Caco-2 (cell line): ENCODE data around the gene RAD51C. TPM values are rescaled to one million over a fixed set of nuclear protein-coding genes. Genes with fewer than 3 reads are reported as not detected.

Experiments
- BruUV-seq: library from RNA; stranded (reverse); fragments of 400-500 nt; replicated peaks from 2 replicates; lab custom pipeline; 2021; lab: Mats Ljungman, UMichigan
- CTCF ChIA-PET: fragments of 300-600 bp; sonication (Branson Sonifier 250); formaldehyde crosslinking; loops from one replicate; lab custom pipeline; 2022; ENCODE audit warnings: antibody characterized with exemption; lab: Charles Lee
- POLR2A ChIA-PET: fragments of 300-600 bp; sonication (Branson Sonifier 250); formaldehyde crosslinking; loops from one replicate; lab custom pipeline; 2022; ENCODE audit warnings: antibody characterized with exemption; lab: Charles Lee
- DNase-seq, 2 experiments: peaks; one replicate each; pipeline versions ENCODE4 v3.0.0 to v3.0.0-alpha.2; 2020 to 2022
- H3K27me3 ChIP-seq: replicated peaks from 2 replicates; pipeline ENCODE4 v1.6.0; 2011; ENCODE audit warnings: low read length; ENCODE audit not compliant: control insufficient read depth, insufficient read depth
- H3K36me3 ChIP-seq: 2 replicates; pipeline ENCODE4 v1.5.1; 2011; ENCODE audit warnings: low read length; ENCODE audit not compliant: control insufficient read depth, insufficient read depth
- H3K4me1 ChIP-seq: fragments of 250-450 bp; sonication (Bioruptor Pico); 2 replicates; pipeline ENCODE4 v1.5.1; 2020; ENCODE audit warnings: mild to moderate bottlenecking
- H3K4me3 ChIP-seq: 2 replicates; pipeline ENCODE4 v1.5.1; 2011; ENCODE audit warnings: low read depth, mild to moderate bottlenecking, control low read depth, low read length
- H3K9me3 ChIP-seq: fragments of 250-450 bp; sonication (Bioruptor Pico); 2 replicates; pipeline ENCODE4 v1.5.1; 2020; ENCODE audit warnings: mild to moderate bottlenecking, moderate library complexity
- H3K27ac Mint-ChIP-seq: one replicate; pipeline ENCODE4 v1.8.0; 2022; ENCODE audit warnings: mixed read lengths; ENCODE audit not compliant: unreplicated experiment
- H3K27me3 Mint-ChIP-seq: one replicate; pipeline ENCODE4 v1.8.0; 2022; ENCODE audit warnings: mixed read lengths; ENCODE audit not compliant: insufficient read depth, unreplicated experiment
- H3K36me3 Mint-ChIP-seq: one replicate; pipeline ENCODE4 v1.8.0; 2022; ENCODE audit warnings: mild to moderate bottlenecking, mixed read lengths; ENCODE audit not compliant: insufficient read depth, unreplicated experiment
- H3K4me1 Mint-ChIP-seq: one replicate; pipeline ENCODE4 v1.8.0; 2022; ENCODE audit warnings: low read depth, mixed read lengths; ENCODE audit not compliant: unreplicated experiment
- H3K4me3 Mint-ChIP-seq: one replicate; pipeline ENCODE4 v1.8.0; 2022; ENCODE audit warnings: mild to moderate bottlenecking, moderate library complexity, mixed read lengths; ENCODE audit not compliant: unreplicated experiment
- H3K9me3 Mint-ChIP-seq: one replicate; pipeline ENCODE4 v1.8.0; 2022; ENCODE audit warnings: mixed read lengths; ENCODE audit not compliant: unreplicated experiment
- intact Hi-C: fragments of 100-400 bp; cut with micrococcal nuclease; formaldehyde crosslinking; loops from one replicate; pipeline ENCODE4 v1.10.0; 2022; ENCODE audit not compliant: unreplicated experiment
- total RNA-seq: library from RNA; stranded (reverse); gene quantifications from 2 replicates; pipeline ENCODE4 v1.2.3, GENCODE V29; 2022
- TF ChIP-seq, protein P1 (sequence below), 2 experiments: fragments of 200-600 bp in 1 of 2; IDR thresholded peaks; 1 replicate in 1 of 2; 2 replicates in 1 of 2; pipeline versions ENCODE4 v1.5.1 to v1.8.0; 2011 to 2022; ENCODE audit warnings: antibody characterized with exemption in 1 of 2, control low read depth in 1 of 2, inconsistent platforms in 1 of 2, low read depth in 1 of 2, low read length in 1 of 2, mild to moderate bottlenecking in 1 of 2, moderate library complexity in 1 of 2; ENCODE audit not compliant: insufficient read depth in 1 of 2, severe bottlenecking in 1 of 2, unreplicated experiment in 1 of 2

Gene RAD51C
- total RNA-seq, 1 experiment from 2014 or later = 61.2 TPM

DNA sequence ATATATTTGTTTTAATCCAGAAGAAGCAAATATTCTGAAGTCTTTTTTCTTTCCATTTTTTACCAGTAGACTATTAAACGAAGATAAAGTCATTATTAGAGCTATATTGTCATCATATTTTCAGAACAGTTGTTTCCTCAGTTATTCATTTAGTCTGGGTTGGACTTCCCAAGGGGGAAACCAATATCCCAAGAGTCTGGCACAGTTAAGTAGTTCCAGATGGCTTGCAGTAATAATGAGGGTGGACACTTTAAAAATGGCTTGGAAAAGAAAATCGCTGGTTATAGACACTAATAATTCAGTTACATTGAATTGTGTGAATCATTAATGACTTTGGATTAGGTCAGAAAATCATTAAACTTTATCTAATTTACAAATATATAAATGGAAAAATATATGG lies 67.1 kb downstream of the RAD51C start:
- TF ChIP-seq, protein P1, sequence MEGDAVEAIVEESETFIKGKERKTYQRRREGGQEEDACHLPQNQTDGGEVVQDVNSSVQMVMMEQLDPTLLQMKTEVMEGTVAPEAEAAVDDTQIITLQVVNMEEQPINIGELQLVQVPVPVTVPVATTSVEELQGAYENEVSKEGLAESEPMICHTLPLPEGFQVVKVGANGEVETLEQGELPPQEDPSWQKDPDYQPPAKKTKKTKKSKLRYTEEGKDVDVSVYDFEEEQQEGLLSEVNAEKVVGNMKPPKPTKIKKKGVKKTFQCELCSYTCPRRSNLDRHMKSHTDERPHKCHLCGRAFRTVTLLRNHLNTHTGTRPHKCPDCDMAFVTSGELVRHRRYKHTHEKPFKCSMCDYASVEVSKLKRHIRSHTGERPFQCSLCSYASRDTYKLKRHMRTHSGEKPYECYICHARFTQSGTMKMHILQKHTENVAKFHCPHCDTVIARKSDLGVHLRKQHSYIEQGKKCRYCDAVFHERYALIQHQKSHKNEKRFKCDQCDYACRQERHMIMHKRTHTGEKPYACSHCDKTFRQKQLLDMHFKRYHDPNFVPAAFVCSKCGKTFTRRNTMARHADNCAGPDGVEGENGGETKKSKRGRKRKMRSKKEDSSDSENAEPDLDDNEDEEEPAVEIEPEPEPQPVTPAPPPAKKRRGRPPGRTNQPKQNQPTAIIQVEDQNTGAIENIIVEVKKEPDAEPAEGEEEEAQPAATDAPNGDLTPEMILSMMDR (IDR thresholded peaks at IDR 0.05; ENCODE audit: insufficient read depth in 1 of 2, low read depth in 1 of 2, low read length in 1 of 2, severe bottlenecking in 1 of 2, unreplicated experiment in 1 of 2) = no peak
- H3K9me3 Mint-ChIP-seq = no peaks in the 10 kb centered on the region
- no peaks in the 10 kb centered on the region for H3K36me3 Mint-ChIP-seq
- H3K4me1 Mint-ChIP-seq = peaks cover 5% of the 10 kb centered on the region
- H3K27me3 Mint-ChIP-seq = peaks cover 16% of the 10 kb centered on the region
- H3K9me3 ChIP-seq = no peaks in the 10 kb centered on the region
- no peaks in the 10 kb centered on the region for H3K36me3 ChIP-seq
- no peaks in the 10 kb centered on the region for H3K4me1 ChIP-seq
- H3K4me3 Mint-ChIP-seq = no peak overlapping the region
- POLR2A ChIA-PET = no interaction called here
- DNase-seq = no peak
- no peak overlapping the region for H3K27ac Mint-ChIP-seq
- intact Hi-C loops = no loop called here
- H3K4me3 ChIP-seq = no peak overlapping the region
- CTCF ChIA-PET = no interaction called here
- no peaks in the 10 kb centered on the region; the same call in 1 of the 2 replicates for H3K27me3 ChIP-seq
- no TSS peak for BruUV-seq

- H3K27me3 Mint-ChIP-seq = peaks cover 16% of the 10 kb centered on the region
- Histone ChIP-seq H3K4me3 (no peak overlapping the region), H3K36me3 (no peaks in the 10 kb centered on the region), H3K27me3 (no peaks in the 10 kb centered on the region; the same call in 1 of the 2 replicates), H3K9me3 (no peaks in the 10 kb centered on the region), H3K4me1 (no peaks in the 10 kb centered on the region)
- no peak overlapping the region for H3K27ac Mint-ChIP-seq
- no peaks in the 10 kb centered on the region for H3K36me3 Mint-ChIP-seq
- H3K4me3 Mint-ChIP-seq = no peak overlapping the region
- POLR2A ChIA-PET = no interaction called here
- H3K9me3 Mint-ChIP-seq = no peaks in the 10 kb centered on the region
- H3K4me1 Mint-ChIP-seq = peaks cover 5% of the 10 kb centered on the region
- CTCF ChIA-PET = no interaction called here
- intact Hi-C loops = no loop called here
- DNase-seq = no peak
- TF ChIP-seq, protein P1 (IDR thresholded peaks at IDR 0.05; ENCODE audit: insufficient read depth in 1 of 2, low read depth in 1 of 2, low read length in 1 of 2, severe bottlenecking in 1 of 2, unreplicated experiment in 1 of 2) = no peak
- no TSS peak for BruUV-seq
Measured at GRCh38 chr17:58760248-58760647, 67.8 kb downstream of the RAD51C start.

DNA sequence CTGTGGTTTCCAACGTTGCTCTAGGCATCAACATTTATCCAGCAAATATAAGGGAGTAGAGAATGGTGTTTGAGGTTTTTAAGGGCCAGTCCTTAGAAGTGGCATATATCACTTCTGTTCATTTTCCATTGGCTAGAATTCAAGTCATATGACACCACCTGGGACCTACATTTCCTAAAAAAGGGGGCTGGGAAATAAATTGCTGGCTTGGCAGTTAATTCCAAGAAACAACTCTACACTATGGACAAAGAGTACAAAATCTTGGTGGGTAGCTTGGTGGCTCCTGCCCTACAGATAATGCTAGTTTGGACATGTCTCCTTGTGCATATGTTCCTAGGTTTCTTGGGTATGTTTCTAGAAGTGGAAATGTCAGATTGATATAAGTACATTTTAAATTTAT lies 70.9 kb downstream of the RAD51C start:
- no peaks in the 10 kb centered on the region for H3K36me3 Mint-ChIP-seq
- no peak overlapping the region for H3K27ac Mint-ChIP-seq

More for the DNA sequence above, 70.9 kb downstream of the RAD51C start:
- TF ChIP-seq, protein P1 (IDR thresholded peaks at IDR 0.05; ENCODE audit: insufficient read depth in 1 of 2, low read depth in 1 of 2, low read length in 1 of 2, severe bottlenecking in 1 of 2, unreplicated experiment in 1 of 2) = no peak
- no peak for DNase-seq
- POLR2A ChIA-PET = no interaction called here
- H3K9me3 Mint-ChIP-seq = no peaks in the 10 kb centered on the region
- no peaks in the 10 kb centered on the region for H3K36me3 ChIP-seq
- H3K4me1 ChIP-seq = no peaks in the 10 kb centered on the region
- H3K27me3 ChIP-seq = no peaks in the 10 kb centered on the region; the same call in 1 of the 2 replicates
- CTCF ChIA-PET = no interaction called here
- H3K4me3 ChIP-seq = no peak overlapping the region
- intact Hi-C loops = no loop called here
- no peaks in the 10 kb centered on the region for H3K9me3 ChIP-seq
- no peaks in the 10 kb centered on the region for H3K4me1 Mint-ChIP-seq
- H3K27me3 Mint-ChIP-seq = peaks cover 10% of the 10 kb centered on the region
- H3K4me3 Mint-ChIP-seq = no peak overlapping the region
- no TSS peak for BruUV-seq
